Measurements from ENCODE around the gene KDM2A.

DNA sequence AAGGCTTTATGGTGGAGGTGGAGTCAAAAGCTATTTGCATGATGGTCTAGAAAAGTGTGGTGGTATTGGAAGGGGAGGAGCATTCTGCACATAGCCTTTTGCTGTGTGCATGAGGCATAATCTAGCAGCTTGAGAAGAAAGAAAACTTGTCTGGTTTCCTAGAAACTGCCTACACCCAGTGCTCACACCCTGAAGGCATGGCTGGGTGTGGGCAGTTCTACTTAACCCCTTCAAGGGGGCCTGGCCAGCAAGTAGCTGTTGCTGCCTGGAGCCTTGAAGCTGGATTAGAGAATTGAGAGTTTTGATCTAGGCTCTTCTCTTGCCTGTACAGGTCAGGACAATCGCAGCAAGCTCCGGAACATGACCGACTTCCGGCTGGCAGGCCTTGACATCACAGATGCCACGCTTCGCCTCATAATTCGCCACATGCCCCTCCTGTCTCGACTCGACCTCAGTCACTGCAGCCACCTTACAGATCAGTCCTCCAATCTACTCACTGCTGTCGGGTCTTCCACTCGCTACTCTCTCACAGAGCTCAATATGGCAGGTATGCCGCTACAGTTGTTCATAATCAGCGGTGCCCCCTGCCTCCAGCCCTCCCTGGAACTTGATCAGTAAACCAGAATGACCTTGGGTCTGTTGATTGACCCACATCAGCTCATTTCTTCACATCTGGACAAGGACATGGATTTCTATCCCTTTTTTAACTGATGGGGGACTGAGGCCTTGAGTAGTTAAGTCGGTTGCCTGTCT is 135.0 kb downstream of the KDM2A start:
- TF ChIP-seq, protein P1, sequence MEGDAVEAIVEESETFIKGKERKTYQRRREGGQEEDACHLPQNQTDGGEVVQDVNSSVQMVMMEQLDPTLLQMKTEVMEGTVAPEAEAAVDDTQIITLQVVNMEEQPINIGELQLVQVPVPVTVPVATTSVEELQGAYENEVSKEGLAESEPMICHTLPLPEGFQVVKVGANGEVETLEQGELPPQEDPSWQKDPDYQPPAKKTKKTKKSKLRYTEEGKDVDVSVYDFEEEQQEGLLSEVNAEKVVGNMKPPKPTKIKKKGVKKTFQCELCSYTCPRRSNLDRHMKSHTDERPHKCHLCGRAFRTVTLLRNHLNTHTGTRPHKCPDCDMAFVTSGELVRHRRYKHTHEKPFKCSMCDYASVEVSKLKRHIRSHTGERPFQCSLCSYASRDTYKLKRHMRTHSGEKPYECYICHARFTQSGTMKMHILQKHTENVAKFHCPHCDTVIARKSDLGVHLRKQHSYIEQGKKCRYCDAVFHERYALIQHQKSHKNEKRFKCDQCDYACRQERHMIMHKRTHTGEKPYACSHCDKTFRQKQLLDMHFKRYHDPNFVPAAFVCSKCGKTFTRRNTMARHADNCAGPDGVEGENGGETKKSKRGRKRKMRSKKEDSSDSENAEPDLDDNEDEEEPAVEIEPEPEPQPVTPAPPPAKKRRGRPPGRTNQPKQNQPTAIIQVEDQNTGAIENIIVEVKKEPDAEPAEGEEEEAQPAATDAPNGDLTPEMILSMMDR (IDR thresholded peaks at IDR 0.05; ENCODE audit: low read depth, low read length) = no peak
- no peak for TF ChIP-seq POLR2A (IDR thresholded peaks at IDR 0.05; ENCODE audit: extremely low read depth, insufficient read length)
- TF ChIP-seq, protein P2, sequence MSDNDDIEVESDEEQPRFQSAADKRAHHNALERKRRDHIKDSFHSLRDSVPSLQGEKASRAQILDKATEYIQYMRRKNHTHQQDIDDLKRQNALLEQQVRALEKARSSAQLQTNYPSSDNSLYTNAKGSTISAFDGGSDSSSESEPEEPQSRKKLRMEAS (IDR thresholded peaks at IDR 0.05; ENCODE audit: low read depth, low read length) = no peak

All from NB4 (cell line).